Lung (tissue), 12 donors: Measurements from ENCODE around the gene PCDH17. TPM values are rescaled to one million over a fixed set of nuclear protein-coding genes. Genes with fewer than 3 reads are reported as not detected.
A peak's percentile ranks its signal among the peaks of the same experiment; 100 is the strongest.

Source experiments
- ATAC-seq: fragments of 200-7000 bp; cut with Tn5 transposase; one replicate; pipeline ENCODE4 v1.9.1; 2020; ENCODE audit warnings: moderate number of reproducible peaks; ENCODE audit not compliant: insufficient read depth, low FRiP score
- DNase-seq, 3 donors: peaks; one replicate each; pipeline ENCODE4 v3.0.0-alpha.2; 2013 to 2017
- H3K27ac ChIP-seq, 2 donors: one replicate each; pipeline ENCODE4 v1.5.1; 2013; ENCODE audit warnings: mild to moderate bottlenecking in 2 of 2, moderate library complexity in 2 of 2, control low read depth in 1 of 2, inconsistent platforms in 1 of 2, low read depth in 1 of 2, low read length in 1 of 2
- H3K27me3 ChIP-seq, 3 donors: one replicate each; pipeline ENCODE4 v1.5.1; 2013; ENCODE audit warnings: low read length in 2 of 3; ENCODE audit not compliant: control insufficient read depth in 3 of 3, insufficient read depth in 3 of 3
- H3K36me3 ChIP-seq, 4 donors: one replicate each; pipeline ENCODE4 v1.5.1; 2013; ENCODE audit warnings: low read length in 4 of 4, mild to moderate bottlenecking in 1 of 4, moderate library complexity in 1 of 4; ENCODE audit not compliant: control insufficient read depth in 4 of 4, insufficient read depth in 4 of 4
- H3K4me1 ChIP-seq, 5 donors: one replicate each; pipeline ENCODE4 v1.5.1; 2013; ENCODE audit warnings: low read length in 5 of 5, mild to moderate bottlenecking in 2 of 5, moderate library complexity in 1 of 5; ENCODE audit not compliant: control insufficient read depth in 5 of 5, insufficient read depth in 5 of 5
- H3K4me3 ChIP-seq: one replicate; pipeline ENCODE4 v1.5.1; 2013; ENCODE audit warnings: mild to moderate bottlenecking, control low read depth, moderate library complexity
- H3K9ac ChIP-seq, 2 donors: one replicate each; pipeline ENCODE4 v1.5.1; 2013; ENCODE audit warnings: low read length in 2 of 2, control low read depth in 1 of 2; ENCODE audit not compliant: insufficient read depth in 1 of 2
- H3K9me3 ChIP-seq, 4 donors: one replicate each; pipeline ENCODE4 v1.5.1; 2013; ENCODE audit warnings: low read length in 3 of 4, mild to moderate bottlenecking in 1 of 4, moderate library complexity in 1 of 4; ENCODE audit not compliant: control insufficient read depth in 4 of 4, insufficient read depth in 3 of 4
- WGBS, 2 donors: extraction: QIAGEN DNeasy Blood & Tissue Kit; methylation state at CpG; one replicate each; pipeline ENCODE4 v1.1.7; 2013; 5-methylcytosine and 5-hydroxymethylcytosine counted together
- polyA plus RNA-seq, 2 donors: library from polyadenylated mRNA; stranded (reverse); fragments of 200-250 nt; gene quantifications; one replicate each; pipeline ENCODE4 v1.2.1, GENCODE V29; 2013
- total RNA-seq, 2 donors: library from RNA; depleted of rRNA in 1 of 2; stranded (reverse); fragments of >200 nt in 1 of 2; gene quantifications; one replicate each; pipeline ENCODE4 v1.2.1, GENCODE V29; 2014 to 2021
- TF ChIP-seq, protein P1 (sequence below): IDR thresholded peaks from 2 replicates; pipeline ENCODE4 v1.5.1; 2012; ENCODE audit warnings: mild to moderate bottlenecking; ENCODE audit errors: control extremely low read depth, extremely low read depth
- donor health status: control.
- donor health status: control.
- donor health status: Bipolar disorder and iron deficiency.
- donor health status: healthy.
- donor health status: DM: yes; HTN: yes; CAD: no.

The PCDH17 gene
- total and polyA plus RNA-seq, 4 donors, result 3.4 to 64.7 (median 30.2) TPM

DNA sequence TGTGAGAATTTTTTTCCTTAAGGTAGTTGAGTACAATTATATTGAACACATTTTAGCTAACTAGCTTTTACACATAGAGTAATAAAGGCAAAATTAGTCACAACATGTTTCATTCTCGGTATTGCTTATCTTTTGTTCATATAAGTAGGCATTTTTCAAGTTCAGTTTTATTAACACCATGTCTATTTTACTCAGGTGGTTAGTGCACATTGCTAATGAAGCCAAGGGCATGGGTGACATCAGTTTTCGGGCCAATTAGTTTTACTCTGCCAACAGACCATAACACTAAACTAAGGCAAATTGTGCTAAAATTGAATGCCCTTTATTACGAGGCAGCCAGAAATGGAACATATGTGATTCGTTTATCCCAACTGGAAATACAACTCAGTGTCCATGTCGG, 19.6 kb upstream of the PCDH17 start:
- H3K4me3 ChIP-seq, result no peak overlapping the region
- H3K36me3 ChIP-seq, result no peaks in the 10 kb centered on the region
- TF ChIP-seq, protein P1, sequence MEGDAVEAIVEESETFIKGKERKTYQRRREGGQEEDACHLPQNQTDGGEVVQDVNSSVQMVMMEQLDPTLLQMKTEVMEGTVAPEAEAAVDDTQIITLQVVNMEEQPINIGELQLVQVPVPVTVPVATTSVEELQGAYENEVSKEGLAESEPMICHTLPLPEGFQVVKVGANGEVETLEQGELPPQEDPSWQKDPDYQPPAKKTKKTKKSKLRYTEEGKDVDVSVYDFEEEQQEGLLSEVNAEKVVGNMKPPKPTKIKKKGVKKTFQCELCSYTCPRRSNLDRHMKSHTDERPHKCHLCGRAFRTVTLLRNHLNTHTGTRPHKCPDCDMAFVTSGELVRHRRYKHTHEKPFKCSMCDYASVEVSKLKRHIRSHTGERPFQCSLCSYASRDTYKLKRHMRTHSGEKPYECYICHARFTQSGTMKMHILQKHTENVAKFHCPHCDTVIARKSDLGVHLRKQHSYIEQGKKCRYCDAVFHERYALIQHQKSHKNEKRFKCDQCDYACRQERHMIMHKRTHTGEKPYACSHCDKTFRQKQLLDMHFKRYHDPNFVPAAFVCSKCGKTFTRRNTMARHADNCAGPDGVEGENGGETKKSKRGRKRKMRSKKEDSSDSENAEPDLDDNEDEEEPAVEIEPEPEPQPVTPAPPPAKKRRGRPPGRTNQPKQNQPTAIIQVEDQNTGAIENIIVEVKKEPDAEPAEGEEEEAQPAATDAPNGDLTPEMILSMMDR, result no peak
- WGBS, 2 donors, result 83 to 86% methylated on average over 5 of the region's 5 CpGs
- H3K27me3 ChIP-seq, result no peaks in the 10 kb centered on the region
- no peaks in the 10 kb centered on the region for H3K9me3 ChIP-seq
- ATAC-seq (no peak), DNase-seq (no peak)
- H3K9ac ChIP-seq, result no peak overlapping the region
- H3K4me1 ChIP-seq, result no peaks in the 10 kb centered on the region
- no peak overlapping the region for H3K27ac ChIP-seq

DNA sequence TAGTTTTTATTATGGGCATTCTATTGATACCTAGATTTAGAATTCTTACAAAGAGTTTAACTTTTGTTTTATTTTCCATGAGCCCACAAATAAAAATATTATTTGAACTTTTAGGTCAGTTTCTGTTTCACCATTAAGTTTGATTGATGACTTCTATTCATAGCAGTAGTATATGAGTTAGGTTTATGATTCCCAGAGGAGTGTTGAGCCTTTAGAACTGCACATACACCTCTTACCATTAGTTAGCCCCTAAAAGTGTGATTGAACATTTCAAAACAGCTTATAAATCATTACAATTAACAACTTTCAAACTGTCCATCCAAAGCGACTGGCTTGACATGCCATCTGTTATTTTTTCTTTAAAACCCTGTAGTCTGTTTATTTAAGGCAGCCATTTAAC, 19.0 kb upstream of the PCDH17 start:
- no peak for DNase-seq
- Histone ChIP-seq H3K4me3 (no peak overlapping the region), H3K36me3 (no peaks in the 10 kb centered on the region), H3K4me1 (no peaks in the 10 kb centered on the region), H3K9me3 (no peaks in the 10 kb centered on the region), H3K27ac (no peak overlapping the region), H3K27me3 (no peaks in the 10 kb centered on the region), H3K9ac (no peak overlapping the region)
- no peak for ATAC-seq
- WGBS, 2 donors, result 83 to 87% methylated on average over 1 of the region's 1 CpG
- TF ChIP-seq, protein P1, result no peak

DNA sequence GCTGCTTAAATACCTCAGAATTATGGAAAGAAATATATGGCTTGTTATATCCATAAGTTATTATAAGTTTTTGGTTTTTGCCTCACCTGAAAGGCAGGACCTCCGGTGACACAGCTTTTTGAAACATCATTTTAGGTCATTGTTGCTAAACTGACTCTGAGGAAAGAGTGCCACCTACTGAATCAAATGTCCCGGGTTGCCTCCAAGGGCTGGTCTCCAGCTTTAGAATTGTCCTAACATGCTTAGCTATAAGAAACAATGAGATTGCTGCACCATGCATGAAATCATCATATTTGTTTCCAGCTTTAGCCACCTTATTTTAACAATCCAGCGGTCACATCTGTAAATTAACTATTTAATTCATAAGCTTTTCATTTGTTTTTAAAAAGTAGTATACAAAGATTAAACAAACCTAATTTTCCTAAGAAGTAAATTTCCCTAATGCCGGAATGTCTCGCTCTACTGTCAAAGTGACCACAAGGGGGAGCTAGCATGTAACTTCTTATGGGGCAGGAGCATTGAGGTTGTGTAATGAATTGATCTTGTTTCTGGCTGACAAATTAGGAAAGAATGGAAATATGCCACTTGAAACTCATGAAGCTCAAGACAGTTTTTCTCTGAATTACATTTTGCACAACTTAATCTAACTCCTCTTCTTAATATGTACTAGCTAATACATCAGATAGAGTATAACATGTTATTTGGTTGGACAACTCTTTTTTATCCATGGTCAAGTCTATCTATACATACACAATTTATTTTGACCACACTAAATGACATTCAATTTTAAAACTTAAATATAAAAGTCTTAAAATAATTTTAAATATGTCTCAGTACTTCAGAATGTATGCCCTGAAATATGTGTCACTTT, 6.7 kb upstream of the PCDH17 start:
- TF ChIP-seq, protein P1, result peak; percentile 44
- no peak for ATAC-seq

More for the DNA sequence above, 6.7 kb upstream of the PCDH17 start:
- Histone ChIP-seq H3K27me3 (peaks cover 0 to 7% (median 0%) of the 10 kb centered on the region in 3 donors), H3K36me3 (no peaks in the 10 kb centered on the region), H3K4me1 (peaks cover 0 to 10% (median 4%) of the 10 kb centered on the region in 5 donors), H3K9ac (no peak overlapping the region), H3K9me3 (peaks cover 0 to 2% (median 0%) of the 10 kb centered on the region in 4 donors), H3K4me3 (no peak overlapping the region), H3K27ac (no peak overlapping the region)
- 6 to 7% methylated on average over 5 of the region's 5 CpGs for WGBS, 2 donors
- DNase-seq, result peak; percentile 32 to 81 (median 78)
